WTC11 (cell line): ENCODE results near the gene FCGR3B. TPM values are rescaled to one million over a fixed set of nuclear protein-coding genes. Genes with fewer than 3 reads are reported as not detected.

Experiments
- ATAC-seq: fragments of 200-7000 bp; cut with Tn5 transposase; 2 replicates; pipeline ENCODE4 v1.10.0; 2021; ENCODE audit warnings: mild to moderate bottlenecking, moderate library complexity
- CTCF ChIA-PET: fragments of 300-600 bp; sonication (Branson Sonifier 250); formaldehyde crosslinking; loops from one replicate; lab custom pipeline; 2021; ENCODE audit warnings: antibody characterized with exemption; lab: Charles Lee
- POLR2A ChIA-PET: fragments of 350-600 bp; sonication (Branson Sonifier 250); formaldehyde crosslinking; loops from one replicate; lab custom pipeline; 2021; ENCODE audit warnings: antibody characterized with exemption; lab: Charles Lee
- DNase-seq: peaks from one replicate; pipeline ENCODE4 v3.0.0; 2021; ENCODE audit warnings: low spot score
- H3K27ac Mint-ChIP-seq: 2 replicates; pipeline ENCODE4 v1.8.0; 2021; ENCODE audit warnings: mixed read lengths
- H3K27me3 Mint-ChIP-seq: 2 replicates; pipeline ENCODE4 v1.8.0; 2021; ENCODE audit warnings: low read depth, mild to moderate bottlenecking, moderate library complexity, mixed read lengths
- H3K36me3 Mint-ChIP-seq: 2 replicates; pipeline ENCODE4 v1.8.0; 2021; ENCODE audit warnings: mixed read lengths
- H3K4me1 Mint-ChIP-seq: 2 replicates; pipeline ENCODE4 v1.8.0; 2022; ENCODE audit warnings: mixed read lengths
- H3K4me3 Mint-ChIP-seq: 2 replicates; pipeline ENCODE4 v1.8.0; 2021; ENCODE audit warnings: mild to moderate bottlenecking, moderate library complexity, mixed read lengths
- H3K9me3 Mint-ChIP-seq: 2 replicates; pipeline ENCODE4 v1.8.0; 2021; ENCODE audit warnings: mixed read lengths
- ARID4B ChIP-seq: sonication (generic); formaldehyde crosslinking; IDR thresholded peaks from 2 replicates; pipeline ENCODE4 v1.8.0; 2023; ENCODE audit warnings: missing genetic modification reagents, mild to moderate bottlenecking, borderline replicate concordance
- ERG ChIP-seq: fragments of 250-450 bp; sonication (Bioruptor Pico); IDR thresholded peaks from 2 replicates; pipeline ENCODE4 v1.8.0; 2021; ENCODE audit warnings: mild to moderate bottlenecking
- FOXP1 ChIP-seq: sonication (generic); formaldehyde crosslinking; IDR thresholded peaks from 2 replicates; pipeline ENCODE4 v1.8.0; 2022; ENCODE audit warnings: missing genetic modification reagents, mild to moderate bottlenecking, moderate library complexity, borderline replicate concordance
- HMGXB4 ChIP-seq: sonication (generic); formaldehyde crosslinking; IDR thresholded peaks from 2 replicates; pipeline ENCODE4 v1.8.1; 2023; ENCODE audit warnings: mild to moderate bottlenecking, moderate library complexity, missing genetic modification reagents
- KAT7 ChIP-seq: sonication (generic); formaldehyde crosslinking; IDR thresholded peaks from 2 replicates; pipeline ENCODE4 v1.8.1; 2023; ENCODE audit warnings: missing genetic modification reagents, mild to moderate bottlenecking, borderline replicate concordance
- OVOL2 ChIP-seq: fragments of 250-450 bp; sonication (Bioruptor Pico); IDR thresholded peaks from 2 replicates; pipeline ENCODE4 v1.9.0; 2021; ENCODE audit warnings: mild to moderate bottlenecking, borderline replicate concordance
- RORB ChIP-seq: fragments of 250-450 bp; sonication (Bioruptor Pico); IDR thresholded peaks from 2 replicates; pipeline ENCODE4 v1.9.0; 2021; ENCODE audit warnings: mild to moderate bottlenecking
- SP1 ChIP-seq: sonication (generic); formaldehyde crosslinking; conservative IDR thresholded peaks from 2 replicates; pipeline ENCODE4 v1.8.1; 2022; ENCODE audit warnings: missing genetic modification reagents
- TEAD1 ChIP-seq: sonication (generic); formaldehyde crosslinking; IDR thresholded peaks from 2 replicates; pipeline ENCODE4 v1.8.0; 2022; ENCODE audit warnings: mild to moderate bottlenecking, missing genetic modification reagents
- ZNF219 ChIP-seq: sonication (generic); formaldehyde crosslinking; IDR thresholded peaks from 2 replicates; pipeline ENCODE4 v1.8.0; 2023; ENCODE audit warnings: missing genetic modification reagents, mild to moderate bottlenecking, borderline replicate concordance
- ZNF263 ChIP-seq: sonication (generic); formaldehyde crosslinking; IDR thresholded peaks from 2 replicates; pipeline ENCODE4 v1.8.1; 2022; ENCODE audit warnings: low read depth, mild to moderate bottlenecking, moderate library complexity, missing genetic modification reagents
- ZNF396 ChIP-seq: fragments of 250-450 bp; sonication (Bioruptor Pico); IDR thresholded peaks from 2 replicates; pipeline ENCODE4 v1.8.0; 2021; ENCODE audit warnings: mild to moderate bottlenecking, moderate library complexity, borderline replicate concordance
- ZNF423 ChIP-seq: fragments of 250-450 bp; sonication (Bioruptor Pico); IDR thresholded peaks from 2 replicates; pipeline ENCODE4 v2.1.2; 2022; ENCODE audit warnings: mild to moderate bottlenecking, moderate library complexity
- ZNF512 ChIP-seq: sonication (generic); formaldehyde crosslinking; IDR thresholded peaks from 2 replicates; pipeline ENCODE4 v1.8.1; 2022; ENCODE audit warnings: missing genetic modification reagents, borderline replicate concordance
- ZNF532 ChIP-seq: fragments of 250-450 bp; sonication (Bioruptor Pico); IDR thresholded peaks from 2 replicates; pipeline ENCODE4 v1.9.0; 2021; ENCODE audit warnings: mild to moderate bottlenecking, borderline replicate concordance
- total RNA-seq: library from RNA; stranded (reverse); gene quantifications from 3 replicates; pipeline ENCODE4 v1.2.3, GENCODE V29; 2021

FCGR3B gene
- total RNA-seq, 1 experiment from 2014 or later = not detected

- TF ChIP-seq ZNF263 (CRISPR knock-in tag) (no peak), TEAD1 (CRISPR knock-in tag) (no peak), ZNF512 (CRISPR knock-in tag) (no peak), ARID4B (CRISPR knock-in tag) (no peak)
Measured at GRCh38 chr1:161678500-161678899, 47.5 kb upstream of the FCGR3B start (continued).

- TF ChIP-seq ZNF532 = no peak
- TF ChIP-seq KAT7 = no peak
- TF ChIP-seq OVOL2 (CRISPR knock-in tag) = no peak
- no peak for TF ChIP-seq SP1 (CRISPR knock-in tag)
- no peak for TF ChIP-seq ZNF423
- TF ChIP-seq RORB = no peak
- no peak for TF ChIP-seq ERG
- Mint-ChIP-seq H3K4me1 (peaks cover 15% of the 10 kb centered on the region), H3K36me3 (no peaks in the 10 kb centered on the region), H3K27ac (no peak overlapping the region; the same call in 1 of the 2 replicates), H3K4me3 (no peak overlapping the region), H3K27me3 (no peaks in the 10 kb centered on the region), H3K9me3 (no peaks in the 10 kb centered on the region)
- POLR2A ChIA-PET = no interaction called here
- CTCF ChIA-PET = interaction anchor here (0.7 to 1.0 kb wide), 2 partner anchors 60 to 61 kb away, joined by 3 read pairs; no protein-coding TSS in a partner anchor
- DNase-seq (no peak), ATAC-seq (peak; percentile 38; the same call in 1 of the 2 replicates)
Measured at GRCh38 chr1:161676958-161677689, 46.1 kb upstream of the FCGR3B start.

GRCh38 chr1:161676441-161676840 lies 45.5 kb upstream of the FCGR3B start:
- POLR2A ChIA-PET = no interaction called here
- no peak for DNase-seq
- no peaks in the 10 kb centered on the region for H3K27me3 Mint-ChIP-seq
- H3K4me1 Mint-ChIP-seq = peaks cover 19% of the 10 kb centered on the region
- H3K9me3 Mint-ChIP-seq = no peaks in the 10 kb centered on the region
- H3K4me3 Mint-ChIP-seq = no peak overlapping the region
- no peak overlapping the region for H3K27ac Mint-ChIP-seq
- no peaks in the 10 kb centered on the region for H3K36me3 Mint-ChIP-seq
- CTCF ChIA-PET = interaction anchor here (1.0 kb wide), 1 partner anchor 62 kb away, joined by 3 read pairs; no protein-coding TSS in a partner anchor
- no peak for ATAC-seq
- TF ChIP-seq ZNF396 (CRISPR knock-in tag) = no peak
- no peak for TF ChIP-seq HMGXB4 (CRISPR knock-in tag)
- TF ChIP-seq FOXP1 (CRISPR knock-in tag) = no peak
- no peak for TF ChIP-seq ZNF512 (CRISPR knock-in tag)
- TF ChIP-seq TEAD1 (CRISPR knock-in tag) = no peak
- TF ChIP-seq ZNF219 (CRISPR knock-in tag) = no peak
